IMR-90 (cell line): ENCODE measurements around the gene SSPN. TPM values are rescaled to one million over a fixed set of nuclear protein-coding genes. Genes with fewer than 3 reads are reported as not detected.
A peak's percentile ranks its signal among the peaks of the same experiment; 100 is the strongest.

Experiments used
- ATAC-seq: fragments of 200-7000 bp; cut with Tn5 transposase; 2 replicates; pipeline ENCODE4 v1.9.1; 2020; ENCODE audit warnings: low read depth, mild to moderate bottlenecking, moderate library complexity
- BruUV-seq: library from RNA; stranded (reverse); fragments of 400-500 nt; replicated peaks from 2 replicates; lab custom pipeline; 2021; lab: Mats Ljungman, UMichigan
- CTCF ChIA-PET: fragments of 300-600 bp; formaldehyde crosslinking; extraction: SDS; loops from one replicate; lab custom pipeline; 2021; ENCODE audit warnings: antibody characterized with exemption; lab: Yijun Ruan, JAX
- POLR2A ChIA-PET: fragments of 300-600 bp; sonication (Branson Sonifier 250); formaldehyde crosslinking; loops from one replicate; lab custom pipeline; 2022; ENCODE audit warnings: antibody characterized with exemption; ENCODE audit not compliant: unreplicated experiment; lab: Charles Lee
- DNase-seq: peaks from one replicate; pipeline ENCODE4 v3.0.0; 2013
- H2AFZ ChIP-seq: replicated peaks from 2 replicates; pipeline ENCODE3; 2013; ENCODE audit warnings: low read length, mild to moderate bottlenecking; ENCODE audit not compliant: poor library complexity
- H2AK5ac ChIP-seq: 2 replicates; pipeline ENCODE4 v1.6.1; 2013; ENCODE audit warnings: low read depth, low read length, inconsistent platforms
- H2AK9ac ChIP-seq: replicated peaks from 2 replicates; pipeline ENCODE3; 2013; ENCODE audit warnings: mild to moderate bottlenecking, low read depth, low read length, moderate library complexity; ENCODE audit not compliant: poor library complexity
- H2BK120ac ChIP-seq: 2 replicates; pipeline ENCODE4 v1.6.1; 2013; ENCODE audit warnings: low read depth, low read length, inconsistent platforms
- H2BK15ac ChIP-seq: 3 replicates; pipeline ENCODE4 v1.6.1; 2013; ENCODE audit warnings: low read depth, low read length, inconsistent platforms
- H2BK20ac ChIP-seq: 2 replicates; pipeline ENCODE4 v1.6.1; 2013; ENCODE audit warnings: low read depth, mild to moderate bottlenecking, inconsistent platforms, low read length, moderate library complexity
- H2BK5ac ChIP-seq: 2 replicates; pipeline ENCODE4 v1.6.1; 2013; ENCODE audit warnings: mild to moderate bottlenecking, low read depth, low read length, inconsistent platforms; ENCODE audit not compliant: poor library complexity, severe bottlenecking
- H3K14ac ChIP-seq: replicated peaks from 2 replicates; pipeline ENCODE4 v1.6.1; 2013; ENCODE audit warnings: low read depth, low read length, inconsistent platforms
- H3K18ac ChIP-seq: 2 replicates; pipeline ENCODE4 v1.6.1; 2013; ENCODE audit warnings: low read depth, low read length, control low read depth
- H3K23ac ChIP-seq: 2 replicates; pipeline ENCODE4 v1.6.1; 2013; ENCODE audit warnings: low read depth, low read length, inconsistent platforms
- H3K27ac ChIP-seq: 2 replicates; pipeline ENCODE4 v1.5.1; 2013; ENCODE audit warnings: mild to moderate bottlenecking, control low read depth, low read length; ENCODE audit not compliant: insufficient read depth
- H3K27me3 ChIP-seq: 2 replicates; pipeline ENCODE4 v1.6.1; 2013; ENCODE audit warnings: low read length; ENCODE audit not compliant: control insufficient read depth, insufficient read depth
- H3K36me3 ChIP-seq: 2 replicates; pipeline ENCODE4 v1.6.1; 2013; ENCODE audit warnings: low read length, mixed read lengths; ENCODE audit not compliant: control insufficient read depth, insufficient read depth
- H3K4ac ChIP-seq: 2 replicates; pipeline ENCODE4 v1.6.1; 2013; ENCODE audit warnings: low read depth, low read length, inconsistent platforms
- H3K4me1 ChIP-seq: 2 replicates; pipeline ENCODE4 v1.6.1; 2013; ENCODE audit warnings: low read length, mixed read lengths; ENCODE audit not compliant: control insufficient read depth, insufficient read depth
- H3K4me2 ChIP-seq: 2 replicates; pipeline ENCODE4 v1.6.1; 2013; ENCODE audit warnings: low read depth, mild to moderate bottlenecking, control low read depth, low read length, moderate library complexity
- H3K4me3 ChIP-seq: 2 replicates; pipeline ENCODE4 v1.5.1; 2013; ENCODE audit warnings: low read depth, mild to moderate bottlenecking, control low read depth, low read length, moderate library complexity; ENCODE audit not compliant: insufficient read depth
- H3K56ac ChIP-seq: 2 replicates; pipeline ENCODE4 v1.6.1; 2013; ENCODE audit warnings: low read length, inconsistent platforms; ENCODE audit not compliant: insufficient read depth; ENCODE audit errors: extremely low read depth
- H3K79me1 ChIP-seq, 2 experiments: 2 replicates each; pipeline ENCODE4 v1.6.1; 2013; ENCODE audit warnings: low read length in 2 of 2, inconsistent platforms in 1 of 2, low read depth in 1 of 2
- H3K9ac ChIP-seq: 2 replicates; pipeline ENCODE4 v1.6.1; 2013; ENCODE audit warnings: low read depth, low read length, control low read depth
- H3K9me1 ChIP-seq: 2 replicates; pipeline ENCODE4 v1.6.1; 2013; ENCODE audit warnings: low read length, inconsistent platforms; ENCODE audit not compliant: insufficient read depth
- H3K9me3 ChIP-seq: 2 replicates; pipeline ENCODE4 v1.6.1; 2013; ENCODE audit warnings: low read length; ENCODE audit not compliant: control insufficient read depth, insufficient read depth
- H4K20me1 ChIP-seq: 2 replicates; pipeline ENCODE4 v1.6.1; 2013; ENCODE audit warnings: low read length, inconsistent platforms; ENCODE audit not compliant: insufficient read depth
- H4K5ac ChIP-seq: 2 replicates; pipeline ENCODE4 v1.6.1; 2013; ENCODE audit warnings: mild to moderate bottlenecking, low read depth, low read length, control low read depth
- H4K8ac ChIP-seq, 2 experiments: 2 replicates each; pipeline ENCODE4 v1.6.1; 2013; ENCODE audit warnings: low read depth in 2 of 2, low read length in 2 of 2, control low read depth in 1 of 2, inconsistent platforms in 1 of 2
- H4K91ac ChIP-seq: 2 replicates; pipeline ENCODE4 v1.6.1; 2013; ENCODE audit warnings: low read depth, low read length, inconsistent platforms; ENCODE audit not compliant: insufficient read depth
- FOS ChIP-seq: fragments of 150-350 bp; IDR thresholded peaks from 2 replicates; pipeline ENCODE4 v1.6.1; 2016; ENCODE audit warnings: low read depth, low read length
- RFX5 ChIP-seq: IDR thresholded peaks from 2 replicates; pipeline ENCODE4 v1.8.0; 2012; ENCODE audit warnings: low read depth, mild to moderate bottlenecking, low read length, moderate library complexity
- WGBS, 2 experiments: methylation state at CpG; one replicate each; pipeline versions ENCODE4 v1.1.5 to v1.1.7; 2013; ENCODE audit warnings: missing lambda C conversion rate in 2 of 2; ENCODE audit not compliant: insufficient read length in 1 of 2; ENCODE audit errors: extremely low coverage in 2 of 2; 5-methylcytosine and 5-hydroxymethylcytosine counted together
- dilution Hi-C: fragments of 300-500 bp; cut with HindIII; formaldehyde crosslinking; loops from one replicate; pipeline ENCODE4 v1.14.3; 2018; ENCODE audit warnings: low sequenced_read_pairs; ENCODE audit not compliant: unreplicated experiment
- in situ Hi-C: fragments of 300-500 bp; cut with MboI; formaldehyde crosslinking; loops from 3 replicates; pipeline ENCODE4 v1.14.3; 2019; ENCODE audit warnings: low sequenced_read_pairs, inconsistent platforms, mixed read lengths
- intact Hi-C: fragments of 100-400 bp; cut with micrococcal nuclease; formaldehyde crosslinking; loops from 2 replicates; pipeline ENCODE4 v1.10.0; 2022
- polyA plus RNA-seq, 3 experiments: library from polyadenylated mRNA; depleted of rRNA; stranded (reverse); fragments of >200 nt; gene quantifications; 2 replicates each; pipeline ENCODE4 v1.2.3, GENCODE V29; 2012; ENCODE audit warnings: low replicate concordance in 1 of 3
- total RNA-seq: library from RNA; depleted of rRNA; stranded (reverse); fragments of >200 nt; gene quantifications from 2 replicates; pipeline ENCODE4 v1.2.3, GENCODE V29; 2012
- TF ChIP-seq, protein P1 (sequence below): fragments of 150-350 bp; IDR thresholded peaks from 2 replicates; pipeline ENCODE4 v1.6.1; 2017; ENCODE audit warnings: mild to moderate bottlenecking, antibody characterized with exemption, low read length, low read depth

SSPN gene
- total and polyA plus RNA-seq, 2 of the 4 experiments (the other 2 are of a cell fraction) = 3.5 to 5.6 TPM

DNA sequence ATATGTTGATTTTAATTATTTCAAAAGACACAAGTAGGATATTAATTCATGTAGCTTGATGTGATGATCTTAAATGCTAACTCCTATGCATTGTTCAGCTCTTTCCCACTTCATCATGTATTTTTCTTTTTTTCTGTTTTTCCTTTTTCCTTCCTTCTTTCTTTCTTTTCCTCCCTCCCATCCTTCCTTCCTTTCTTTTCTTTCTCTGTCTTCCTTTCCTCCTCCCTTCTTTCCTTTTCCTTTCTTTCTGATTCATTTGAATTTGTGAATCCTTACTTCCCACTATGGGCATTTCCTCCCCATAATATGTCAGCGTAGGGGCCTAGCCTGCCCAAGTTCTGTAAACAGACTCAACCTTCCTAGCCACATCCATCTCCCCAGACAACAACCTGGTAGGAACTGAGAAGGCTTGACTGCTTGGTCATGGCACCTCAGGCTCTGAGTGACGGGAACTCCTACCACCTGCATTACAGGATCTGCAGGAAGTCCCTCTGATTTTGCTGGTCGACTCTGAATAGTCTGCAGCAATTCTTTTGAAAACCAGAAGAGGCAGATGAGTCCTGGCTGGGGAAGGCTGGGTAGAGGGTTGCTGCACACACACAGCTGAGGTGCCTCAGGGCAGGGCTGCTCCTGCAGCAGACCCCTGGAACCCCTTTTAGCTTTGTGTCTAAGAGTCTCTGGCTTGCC lies 37.2 kb upstream of the SSPN start:
- TF ChIP-seq RFX5 (no peak), FOS (no peak)
- TF ChIP-seq, protein P1, sequence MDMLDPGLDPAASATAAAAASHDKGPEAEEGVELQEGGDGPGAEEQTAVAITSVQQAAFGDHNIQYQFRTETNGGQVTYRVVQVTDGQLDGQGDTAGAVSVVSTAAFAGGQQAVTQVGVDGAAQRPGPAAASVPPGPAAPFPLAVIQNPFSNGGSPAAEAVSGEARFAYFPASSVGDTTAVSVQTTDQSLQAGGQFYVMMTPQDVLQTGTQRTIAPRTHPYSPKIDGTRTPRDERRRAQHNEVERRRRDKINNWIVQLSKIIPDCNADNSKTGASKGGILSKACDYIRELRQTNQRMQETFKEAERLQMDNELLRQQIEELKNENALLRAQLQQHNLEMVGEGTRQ = no peak
- intact Hi-C loops (no loop called here), in situ Hi-C loops (no loop called here), dilution Hi-C loops (no loop called here)
- Histone ChIP-seq H3K9me1 (peaks cover 6% of the 10 kb centered on the region), H3K4me2 (no peak overlapping the region), H2AK5ac (no peak overlapping the region), H3K79me1 (no peaks in the 10 kb centered on the region), H2BK120ac (no peak overlapping the region), H4K8ac (no peak overlapping the region), H3K18ac (no peak overlapping the region), H2BK20ac (no peak overlapping the region), H3K23ac (no peak overlapping the region), H3K4ac (no peak overlapping the region; the same call in 1 of the 2 replicates), H2BK15ac (no peak overlapping the region), H2AFZ (no peak overlapping the region), H3K27ac (no peak overlapping the region), H2BK5ac (no peak overlapping the region), H4K91ac (no peak overlapping the region), H3K36me3 (no peaks in the 10 kb centered on the region), H3K14ac (no peak overlapping the region), H4K5ac (no peak overlapping the region), H3K4me3 (no peak overlapping the region), H4K20me1 (no peaks in the 10 kb centered on the region), H3K56ac (no peak overlapping the region), H3K4me1 (peaks cover 7% of the 10 kb centered on the region), H3K27me3 (peaks cover 14% of the 10 kb centered on the region), H3K9me3 (no peaks in the 10 kb centered on the region; the same call in 1 of the 2 replicates), H2AK9ac (peak overlapping the region; percentile 46), H3K9ac (no peak overlapping the region)
- ATAC-seq (no peak), DNase-seq (no peak)
- WGBS, 2 experiments = no CpG with 5 or more reads among the region's 3 CpGs
- POLR2A ChIA-PET = no interaction called here
- BruUV-seq = no TSS peak
- CTCF ChIA-PET = interaction anchor here (0.6 kb wide), 1 partner anchor 310 kb away, joined by 3 read pairs; no protein-coding TSS in a partner anchor
